ENCODE results near the gene DNAJC11. TPM values are rescaled to one million over a fixed set of nuclear protein-coding genes. Genes with fewer than 3 reads are reported as not detected.

The DNAJC11 gene
- total RNA-seq, 1 experiment from 2014 or later, result 61.0 TPM

- POLR2A ChIA-PET, result no interaction called here
- DNase-seq, result no peak
- no TSS peak for BruUV-seq (replicated peaks)
- no peaks in the 10 kb centered on the region for H3K36me3 Mint-ChIP-seq (ENCODE audit: insufficient read depth, unreplicated experiment)
- Histone ChIP-seq H3K4me3 (ENCODE audit: low read depth, low read length) (no peak overlapping the region), H3K36me3 (ENCODE audit: control insufficient read depth, insufficient read depth, low read length) (no peaks in the 10 kb centered on the region), H3K27me3 (replicated peaks; ENCODE audit: control insufficient read depth, insufficient read depth, low read length) (no peaks in the 10 kb centered on the region), H3K9me3 (peaks cover 3% of the 10 kb centered on the region; the same call in 1 of the 2 replicates), H3K4me1 (no peaks in the 10 kb centered on the region)
- peaks cover 8% of the 10 kb centered on the region for H3K27me3 Mint-ChIP-seq (ENCODE audit: insufficient read depth, unreplicated experiment)
- CTCF ChIA-PET, result no interaction called here
- H3K27ac Mint-ChIP-seq (ENCODE audit: unreplicated experiment), result no peak overlapping the region
- no peak for TF ChIP-seq CTCF (IDR thresholded peaks at IDR 0.05; ENCODE audit: insufficient read depth in 1 of 2, low read depth in 1 of 2, low read length in 1 of 2, severe bottlenecking in 1 of 2, unreplicated experiment in 1 of 2)
- H3K4me3 Mint-ChIP-seq (ENCODE audit: unreplicated experiment), result no peak overlapping the region
- H3K4me1 Mint-ChIP-seq (ENCODE audit: low read depth, unreplicated experiment), result no peaks in the 10 kb centered on the region
- intact Hi-C loops (cut with micrococcal nuclease; ENCODE audit: unreplicated experiment), result no loop called here
- H3K9me3 Mint-ChIP-seq (ENCODE audit: unreplicated experiment), result peaks cover 11% of the 10 kb centered on the region
These were observed 9.6 kb upstream of the DNAJC11 start for GRCh38 chr1:6711174-6711573.

GRCh38 chr1:6704746-6705145 is 3.1 kb upstream of the DNAJC11 start:
- Histone ChIP-seq H3K36me3 (ENCODE audit: control insufficient read depth, insufficient read depth, low read length) (no peaks in the 10 kb centered on the region), H3K9me3 (no peaks in the 10 kb centered on the region), H3K4me1 (0 out of 2 replicates have a peak, but pooled peaks cover 6% of the 10 kb centered on the region), H3K4me3 (ENCODE audit: low read depth, low read length) (no peak overlapping the region), H3K27me3 (replicated peaks; ENCODE audit: control insufficient read depth, insufficient read depth, low read length) (no peaks in the 10 kb centered on the region)
- no peak for DNase-seq
- CTCF ChIA-PET, result interaction anchor here (0.6 kb wide), 1 partner anchor 178 kb away, joined by 4 read pairs; no protein-coding TSS in a partner anchor
- no peaks in the 10 kb centered on the region for H3K36me3 Mint-ChIP-seq (ENCODE audit: insufficient read depth, unreplicated experiment)
- no peaks in the 10 kb centered on the region for H3K9me3 Mint-ChIP-seq (ENCODE audit: unreplicated experiment)
- peaks cover 12% of the 10 kb centered on the region for H3K4me1 Mint-ChIP-seq (ENCODE audit: low read depth, unreplicated experiment)
- POLR2A ChIA-PET, result no interaction called here
- H3K4me3 Mint-ChIP-seq (ENCODE audit: unreplicated experiment), result no peak overlapping the region
- intact Hi-C loops (cut with micrococcal nuclease; ENCODE audit: unreplicated experiment), result no loop called here
- no peak overlapping the region for H3K27ac Mint-ChIP-seq (ENCODE audit: unreplicated experiment)
- peaks cover 5% of the 10 kb centered on the region for H3K27me3 Mint-ChIP-seq (ENCODE audit: insufficient read depth, unreplicated experiment)
- no peak for TF ChIP-seq CTCF (IDR thresholded peaks at IDR 0.05; ENCODE audit: insufficient read depth in 1 of 2, low read depth in 1 of 2, low read length in 1 of 2, severe bottlenecking in 1 of 2, unreplicated experiment in 1 of 2)
- no TSS peak for BruUV-seq (replicated peaks)

- BruUV-seq (replicated peaks), result no TSS peak
- H3K27me3 Mint-ChIP-seq (ENCODE audit: insufficient read depth, unreplicated experiment), result peaks cover 5% of the 10 kb centered on the region
- H3K36me3 Mint-ChIP-seq (ENCODE audit: insufficient read depth, unreplicated experiment), result peaks cover 5% of the 10 kb centered on the region
These were observed 1.4 kb upstream of the DNAJC11 start for GRCh38 chr1:6703016-6703415.

More at GRCh38 chr1:6703016-6703415, 1.4 kb upstream of the DNAJC11 start:
- no peak for DNase-seq
- Mint-ChIP-seq H3K4me3 (ENCODE audit: unreplicated experiment) (peak overlapping the region; percentile 79), H3K4me1 (ENCODE audit: low read depth, unreplicated experiment) (peaks cover 12% of the 10 kb centered on the region), H3K9me3 (ENCODE audit: unreplicated experiment) (no peaks in the 10 kb centered on the region), H3K27ac (ENCODE audit: unreplicated experiment) (no peak overlapping the region)
- no peaks in the 10 kb centered on the region for H3K36me3 ChIP-seq (ENCODE audit: control insufficient read depth, insufficient read depth, low read length)
- H3K27me3 ChIP-seq (replicated peaks; ENCODE audit: control insufficient read depth, insufficient read depth, low read length), result no peaks in the 10 kb centered on the region
- TF ChIP-seq CTCF (IDR thresholded peaks at IDR 0.05; ENCODE audit: insufficient read depth in 1 of 2, low read depth in 1 of 2, low read length in 1 of 2, severe bottlenecking in 1 of 2, unreplicated experiment in 1 of 2), result no peak
- H3K4me1 ChIP-seq, result 0 out of 2 replicates have a peak, but pooled peaks cover 6% of the 10 kb centered on the region
- ChIA-PET POLR2A (no interaction called here), CTCF (no interaction called here)
- H3K4me3 ChIP-seq (ENCODE audit: low read depth, low read length), result no peak overlapping the region
- H3K9me3 ChIP-seq, result no peaks in the 10 kb centered on the region
- intact Hi-C loops (cut with micrococcal nuclease; ENCODE audit: unreplicated experiment), result no loop called here
